Brain microvascular endothelial cell (primary cell): ENCODE measurements around the gene SRSF11.
A peak's percentile ranks its signal among the peaks of the same experiment; 100 is the strongest.
"Not testable (repeated sequence)": the region's sequence is repeated elsewhere in the genome, so short reads cannot be mapped to it uniquely, and the experiment has no call there.

ENCODE experiments used
- DNase-seq: peaks from one replicate; pipeline ENCODE4 v3.0.0-alpha.2; 2020
- H3K27ac ChIP-seq: fragments of 250-450 bp; sonication (Bioruptor Pico); 2 replicates; pipeline ENCODE4 v1.5.1; 2020; ENCODE audit warnings: mild to moderate bottlenecking, moderate library complexity
- H3K27me3 ChIP-seq: fragments of 250-450 bp; sonication (Bioruptor Pico); replicated peaks from 2 replicates; pipeline ENCODE4 v1.5.1; 2020; ENCODE audit warnings: mild to moderate bottlenecking
- H3K36me3 ChIP-seq: fragments of 250-450 bp; sonication (Bioruptor Pico); replicated peaks from 2 replicates; pipeline ENCODE4 v1.5.1; 2020; ENCODE audit warnings: mild to moderate bottlenecking
- H3K4me3 ChIP-seq: 2 replicates; pipeline ENCODE4 v1.5.1; 2011; ENCODE audit warnings: low read depth, mild to moderate bottlenecking, control low read depth, low read length, moderate library complexity
- CTCF ChIP-seq: IDR thresholded peaks from 2 replicates; pipeline ENCODE4 v1.5.1; 2011; ENCODE audit warnings: low read depth, mild to moderate bottlenecking, moderate library complexity, low read length, control low read depth, inconsistent platforms; ENCODE audit errors: missing control alignments
- in situ Hi-C: cut with HindIII; loops from 2 replicates; pipeline ENCODE4 v1.10.0; 2017; ENCODE audit warnings: low sequenced_read_pairs, low pct_ligation_motif_present

Gene SRSF11

GRCh38 chr1:70221238-70222121 lies at the start of gene SRSF11:
TSS of gene SRSF11 (plus strand) at chr1:70221380. CDS start at chr1:70221637, 257 bp downstream.
- Histone ChIP-seq H3K27ac (peak within 1 kb of the TSS; percentile 89), H3K36me3 (peaks cover 26% of the 10 kb centered on the region), H3K27me3 (no peaks in the 10 kb centered on the region), H3K4me3 (peak within 1 kb of the TSS; percentile 72)
- peak; percentile 94 for DNase-seq
- in situ Hi-C loops, result no loop called here
- TF ChIP-seq CTCF, result no peak

GRCh38 chr1:70171512-70171911 lies 49.7 kb upstream of the SRSF11 start:
- no peak for TF ChIP-seq CTCF
- H3K4me3 ChIP-seq, result no peak overlapping the region
- H3K27ac ChIP-seq, result no peak overlapping the region
- H3K36me3 ChIP-seq, result no peaks in the 10 kb centered on the region
- no peaks in the 10 kb centered on the region for H3K27me3 ChIP-seq
- in situ Hi-C loops, result no loop called here
- no peak for DNase-seq

- H3K27ac ChIP-seq, DNase-seq: not testable (repeated sequence)
These were observed 36.0 kb upstream of the SRSF11 start for GRCh38 chr1:70185181-70185580.

GRCh38 chr1:70188522-70188921 lies 32.7 kb upstream of the SRSF11 start:
- TF ChIP-seq CTCF, result no peak
- DNase-seq, result no peak
- Histone ChIP-seq H3K27me3 (no peaks in the 10 kb centered on the region), H3K4me3 (no peak overlapping the region), H3K27ac (no peak overlapping the region), H3K36me3 (no peaks in the 10 kb centered on the region)
- in situ Hi-C loops, result no loop called here

More at GRCh38 chr1:70185181-70185580, 36.0 kb upstream of the SRSF11 start:
- H3K36me3 ChIP-seq, H3K27me3 ChIP-seq, H3K4me3 ChIP-seq, in situ Hi-C loops: not testable (repeated sequence)

GRCh38 chr1:70190180-70190579 lies 31.0 kb upstream of the SRSF11 start:
- Histone ChIP-seq H3K27ac (no peak overlapping the region), H3K36me3 (no peaks in the 10 kb centered on the region), H3K27me3 (no peaks in the 10 kb centered on the region), H3K4me3 (no peak overlapping the region)
- no peak for TF ChIP-seq CTCF
- DNase-seq, result no peak
- in situ Hi-C loops, result no loop called here

GRCh38 chr1:70192446-70192845 lies 28.7 kb upstream of the SRSF11 start:
- in situ Hi-C loops, DNase-seq, H3K4me3 ChIP-seq, H3K36me3 ChIP-seq, H3K27ac ChIP-seq, H3K27me3 ChIP-seq: not testable (repeated sequence)

- Histone ChIP-seq H3K4me3 (no peak overlapping the region), H3K36me3 (no peaks in the 10 kb centered on the region), H3K27me3 (no peaks in the 10 kb centered on the region), H3K27ac (no peak overlapping the region)
- no peak for TF ChIP-seq CTCF
- in situ Hi-C loops, result no loop called here
- no peak for DNase-seq
These were observed 26.6 kb upstream of the SRSF11 start for GRCh38 chr1:70194601-70195000.
